MCF 10A (cell line): Measurements from ENCODE around the gene PRKN. TPM values are rescaled to one million over a fixed set of nuclear protein-coding genes. Genes with fewer than 3 reads are reported as not detected.

Source experiments
- BruUV-seq: library from RNA; stranded (reverse); fragments of 400-500 nt; replicated peaks from 2 replicates; lab custom pipeline; 2021; lab: Mats Ljungman, UMichigan
- CTCF ChIA-PET: fragments of 300-600 bp; sonication (Branson Sonifier 250); formaldehyde crosslinking; extraction: SDS; loops from one replicate; lab custom pipeline; 2021; ENCODE audit warnings: antibody characterized with exemption, inconsistent platforms; lab: Yijun Ruan, JAX
- POLR2A ChIA-PET: fragments of 300-600, 350-650 bp; sonication (Branson Sonifier 250); formaldehyde crosslinking; extraction: SDS; loops from one replicate; lab custom pipeline; 2020; ENCODE audit warnings: antibody characterized with exemption, inconsistent platforms; lab: Yijun Ruan, JAX
- DNase-seq: peaks from one replicate; pipeline ENCODE4 v3.0.0-alpha.2; 2018; ENCODE audit not compliant: unreplicated experiment
- H3K27ac Mint-ChIP-seq: one replicate; pipeline ENCODE4 v1.8.0; 2022; ENCODE audit warnings: mild to moderate bottlenecking, low read depth, mixed read lengths; ENCODE audit not compliant: unreplicated experiment
- H3K27me3 Mint-ChIP-seq: one replicate; pipeline ENCODE4 v1.8.0; 2022; ENCODE audit warnings: mixed read lengths; ENCODE audit not compliant: insufficient read depth, unreplicated experiment
- H3K36me3 Mint-ChIP-seq: one replicate; pipeline ENCODE4 v1.8.0; 2022; ENCODE audit warnings: mild to moderate bottlenecking, moderate library complexity, mixed read lengths; ENCODE audit not compliant: insufficient read depth, unreplicated experiment
- H3K4me1 Mint-ChIP-seq: one replicate; pipeline ENCODE4 v1.8.0; 2022; ENCODE audit warnings: mixed read lengths; ENCODE audit not compliant: insufficient read depth, unreplicated experiment
- H3K4me3 Mint-ChIP-seq: one replicate; pipeline ENCODE4 v1.8.0; 2022; ENCODE audit warnings: mild to moderate bottlenecking, moderate library complexity, mixed read lengths; ENCODE audit not compliant: unreplicated experiment
- H3K9me3 Mint-ChIP-seq: one replicate; pipeline ENCODE4 v1.8.0; 2022; ENCODE audit warnings: mixed read lengths; ENCODE audit not compliant: unreplicated experiment
- CTCF ChIP-seq: fragments of 200-600 bp; IDR thresholded peaks from one replicate; pipeline ENCODE4 v1.8.0; 2022; ENCODE audit warnings: antibody characterized with exemption, mild to moderate bottlenecking; ENCODE audit not compliant: unreplicated experiment
- intact Hi-C: fragments of 100-400 bp; cut with micrococcal nuclease; formaldehyde crosslinking; loops from 2 replicates; pipeline ENCODE4 v1.14.1; 2022
- total RNA-seq: library from RNA; stranded (reverse); gene quantifications from 2 replicates; pipeline ENCODE4 v1.2.3, GENCODE V29; 2022

The PRKN gene
- total RNA-seq, 1 experiment from 2014 or later: 2.5 TPM

- no peaks in the 10 kb centered on the region for H3K36me3 Mint-ChIP-seq
- no peak for DNase-seq
- intact Hi-C loops: no loop called here
- POLR2A ChIA-PET: no interaction called here
- H3K9me3 Mint-ChIP-seq: no peaks in the 10 kb centered on the region
- TF ChIP-seq CTCF: no peak
- no peak overlapping the region for H3K27ac Mint-ChIP-seq
- no peak overlapping the region for H3K4me3 Mint-ChIP-seq
- no TSS peak for BruUV-seq
- CTCF ChIA-PET: no interaction called here
- H3K4me1 Mint-ChIP-seq: no peaks in the 10 kb centered on the region
- no peaks in the 10 kb centered on the region for H3K27me3 Mint-ChIP-seq
Observed at GRCh38 chr6:162220876-162221275, 506.7 kb downstream of the PRKN start.

DNA sequence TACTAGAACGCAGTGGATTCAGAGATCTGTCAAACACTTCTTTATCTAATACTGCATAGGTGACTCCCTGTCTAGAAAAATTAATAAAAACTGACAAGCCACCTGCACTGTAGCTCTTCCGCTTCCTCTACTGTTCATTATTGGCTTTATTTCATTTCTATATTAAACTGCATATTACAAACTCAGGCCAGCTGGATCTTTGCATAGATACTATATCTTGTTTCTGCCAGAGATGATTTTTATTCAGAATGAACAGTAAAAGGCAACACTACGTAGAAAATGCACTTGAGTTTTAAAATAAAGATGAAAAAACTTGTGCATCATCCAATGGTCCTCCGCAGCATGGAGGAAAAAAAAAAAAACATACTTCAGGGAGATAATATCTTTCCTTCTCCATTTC lies 508.3 kb downstream of the PRKN start:
- no peak for TF ChIP-seq CTCF
- Mint-ChIP-seq H3K9me3 (no peaks in the 10 kb centered on the region), H3K36me3 (no peaks in the 10 kb centered on the region), H3K4me1 (no peaks in the 10 kb centered on the region), H3K27ac (no peak overlapping the region), H3K4me3 (no peak overlapping the region), H3K27me3 (no peaks in the 10 kb centered on the region)
- no TSS peak for BruUV-seq
- intact Hi-C loops: no loop called here
- no peak for DNase-seq
- ChIA-PET CTCF (no interaction called here), POLR2A (no interaction called here)

GRCh38 chr6:162217811-162218493 lies 509.6 kb downstream of the PRKN start:
- BruUV-seq: no TSS peak
- intact Hi-C loops: no loop called here
- ChIA-PET POLR2A (no interaction called here), CTCF (no interaction called here)
- Mint-ChIP-seq H3K4me3 (no peak overlapping the region), H3K27ac (no peak overlapping the region), H3K9me3 (no peaks in the 10 kb centered on the region), H3K4me1 (no peaks in the 10 kb centered on the region), H3K27me3 (no peaks in the 10 kb centered on the region), H3K36me3 (no peaks in the 10 kb centered on the region)
- no peak for TF ChIP-seq CTCF
- no peak for DNase-seq

DNA sequence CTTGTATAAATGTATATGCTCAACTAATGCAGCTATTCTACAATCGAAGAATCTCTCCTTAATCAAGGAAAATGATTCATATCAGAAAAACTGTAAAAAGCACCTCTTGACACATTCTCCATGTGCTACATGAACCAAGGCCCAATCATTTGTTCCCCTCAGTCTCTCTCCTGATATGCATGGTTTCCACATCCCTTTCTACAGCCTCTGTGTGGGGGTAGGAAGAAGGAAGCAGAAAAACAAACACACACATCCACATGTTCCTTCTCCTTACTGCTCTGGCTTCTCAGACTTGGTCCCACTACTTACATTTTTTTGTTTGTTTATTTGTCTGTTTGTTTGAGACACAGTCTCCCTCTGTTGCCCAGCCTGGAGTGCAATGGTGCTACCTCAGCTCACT lies 510.5 kb downstream of the PRKN start:
- ChIA-PET CTCF (no interaction called here), POLR2A (no interaction called here)
- Mint-ChIP-seq H3K27ac (no peak overlapping the region), H3K9me3 (no peaks in the 10 kb centered on the region), H3K36me3 (no peaks in the 10 kb centered on the region), H3K4me1 (no peaks in the 10 kb centered on the region), H3K4me3 (no peak overlapping the region), H3K27me3 (no peaks in the 10 kb centered on the region)
- intact Hi-C loops: no loop called here
- BruUV-seq: no TSS peak
- no peak for DNase-seq
- TF ChIP-seq CTCF: no peak
